Activated gamma-delta T cell (primary cell): ENCODE measurements around the gene LBX2.

Source experiments
- DNase-seq: peaks from one replicate; lab custom pipeline; 2025; lab: John Stamatoyannopoulos, UW

The LBX2 gene

DNA sequence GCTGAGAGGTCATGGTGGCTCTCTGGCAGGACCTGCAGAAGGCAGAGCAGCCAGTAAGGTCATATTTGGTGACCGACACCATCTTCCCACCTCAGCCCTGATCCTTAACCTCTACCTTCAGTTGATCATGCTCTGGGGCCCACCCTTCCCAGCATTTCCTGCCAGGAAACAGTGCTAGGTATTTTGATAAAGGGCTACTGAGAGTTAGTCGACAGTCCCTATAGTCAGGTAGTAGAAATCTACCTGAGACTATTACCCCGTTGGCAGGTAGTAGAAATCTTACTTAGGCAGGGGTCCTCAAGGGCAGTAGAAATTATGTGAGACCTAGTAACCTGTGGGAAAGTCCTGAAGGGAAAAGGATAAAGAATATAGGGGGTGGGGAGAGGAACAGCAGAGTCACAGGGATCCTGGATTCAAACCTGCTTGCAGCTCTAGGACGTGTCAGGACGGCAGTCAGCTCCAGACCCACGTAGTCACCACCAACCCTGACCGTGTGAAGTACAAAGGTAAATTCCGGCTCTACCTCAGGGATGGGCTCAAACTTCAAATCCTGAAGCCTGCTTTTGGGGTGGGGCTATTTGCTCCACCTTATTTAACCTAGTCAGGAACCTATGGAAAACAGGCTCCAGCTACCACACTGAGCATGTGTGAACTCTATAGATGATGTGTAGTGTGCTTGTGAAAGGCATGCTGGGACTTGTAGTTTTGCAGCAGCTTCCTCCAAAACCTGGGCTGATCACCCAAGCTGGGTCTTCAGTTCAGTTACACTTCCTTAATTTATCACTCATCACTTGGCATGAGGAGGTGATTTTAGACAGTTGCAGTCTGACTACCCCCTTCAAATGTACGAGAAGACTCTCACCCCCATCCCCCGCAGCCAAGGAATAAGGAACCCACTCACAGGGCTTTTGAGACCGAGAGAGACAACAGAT is 26.6 kb upstream of the LBX2 start, which contains the start of gene DQX1:
Gene DQX1 (minus strand): TSS at position 515 of the 932 bp plus-strand sequence. CDS start 502 bp downstream, at position 13.
- DNase-seq = no peak

DNA sequence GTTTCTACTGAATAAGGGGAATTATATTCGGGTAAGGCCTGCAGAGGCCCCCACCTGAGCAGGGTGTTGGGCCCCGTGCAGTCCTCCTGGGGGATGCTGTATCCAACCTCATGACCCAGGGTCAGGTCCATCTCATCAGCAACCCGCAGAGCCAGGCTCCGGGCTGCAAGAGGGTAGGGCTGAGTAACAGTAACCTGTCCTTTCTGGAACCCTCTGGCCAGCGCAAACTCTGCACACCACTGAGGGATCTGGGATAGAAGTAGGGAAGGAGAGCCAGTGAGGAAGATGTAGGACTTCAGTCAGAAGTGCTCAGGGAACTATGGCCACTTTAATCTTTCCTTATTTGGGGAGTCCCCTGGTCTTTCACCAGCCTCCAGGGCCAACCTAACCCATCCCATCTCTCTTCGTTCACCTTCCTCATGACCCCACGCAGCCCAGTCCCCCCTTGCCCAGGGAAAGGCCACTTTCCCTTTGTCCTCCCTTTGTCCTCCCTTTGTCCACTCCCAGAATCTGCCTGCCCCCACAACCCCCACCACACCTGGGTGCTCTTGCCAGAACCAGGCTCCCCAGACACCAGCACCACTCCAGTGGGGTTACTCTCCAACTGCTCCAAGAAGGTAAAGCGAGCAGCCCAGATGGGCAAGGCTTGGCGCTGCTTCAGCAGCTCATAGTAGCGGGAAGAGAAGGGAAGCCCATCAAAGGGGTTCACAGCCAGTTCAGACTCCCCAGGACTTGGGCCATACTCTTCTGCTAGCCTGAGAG is 25.7 kb upstream of the LBX2 start:
- DNase-seq = no peak

DNA sequence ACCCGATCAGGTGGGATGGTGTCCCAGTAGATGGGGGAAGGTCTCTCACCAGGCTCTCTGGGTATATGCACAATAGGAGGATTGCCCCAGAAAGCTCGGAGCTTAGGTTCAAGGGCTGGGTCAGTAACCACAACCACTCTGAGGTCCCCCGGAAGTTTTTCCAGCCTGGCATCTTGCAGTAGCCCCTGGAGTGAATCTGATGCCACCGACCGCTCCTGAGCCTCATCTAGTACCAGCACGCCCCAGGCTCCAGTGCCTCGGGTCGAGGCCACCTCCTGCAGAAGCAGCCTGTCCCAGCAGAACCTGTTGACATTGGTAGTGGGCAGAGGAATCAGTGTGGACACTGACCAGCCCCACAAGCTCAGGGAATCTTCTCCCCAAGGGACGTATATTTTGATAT is 24.6 kb upstream of the LBX2 start:
- no peak for DNase-seq

DNA sequence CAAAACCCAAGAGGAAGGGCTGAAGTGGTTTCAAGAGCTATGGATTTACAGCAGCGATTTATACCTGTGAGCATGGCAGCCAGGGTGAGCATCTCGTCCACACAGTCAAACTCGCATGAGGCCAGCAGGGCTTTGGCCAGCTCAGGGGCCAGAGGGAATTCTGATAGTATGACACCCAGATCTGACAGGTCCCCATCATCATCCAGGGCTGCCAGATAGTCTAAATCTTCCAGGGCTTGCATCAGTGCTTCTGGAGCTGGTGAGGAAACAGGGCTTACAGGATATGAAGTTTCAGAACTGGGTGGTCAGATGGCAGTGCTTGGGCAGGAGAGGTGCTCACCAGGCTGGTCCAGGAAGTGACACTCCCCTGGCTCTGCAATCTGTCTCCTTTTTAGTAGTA is 23.1 kb upstream of the LBX2 start:
- no peak for DNase-seq

DNA sequence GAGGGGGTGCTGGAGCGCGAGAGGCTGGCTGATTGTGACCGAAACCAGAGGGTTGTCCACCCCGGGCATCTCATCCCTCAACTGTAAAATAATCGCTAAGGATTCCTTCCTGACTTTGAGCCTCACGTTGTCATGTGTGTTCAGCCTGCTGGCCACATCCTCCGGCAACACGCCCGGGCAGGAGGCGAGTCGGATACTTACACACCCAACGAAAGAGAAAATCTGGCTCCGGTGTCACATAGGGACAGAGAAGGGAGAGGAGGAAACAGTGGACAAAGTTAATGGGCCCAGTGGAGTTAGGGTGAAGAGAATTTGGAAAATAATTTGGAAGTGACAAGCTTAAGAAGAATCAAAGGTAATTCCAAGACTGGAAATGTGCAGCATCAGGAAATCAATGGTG is 17.2 kb upstream of the LBX2 start:
- DNase-seq = no peak

DNA sequence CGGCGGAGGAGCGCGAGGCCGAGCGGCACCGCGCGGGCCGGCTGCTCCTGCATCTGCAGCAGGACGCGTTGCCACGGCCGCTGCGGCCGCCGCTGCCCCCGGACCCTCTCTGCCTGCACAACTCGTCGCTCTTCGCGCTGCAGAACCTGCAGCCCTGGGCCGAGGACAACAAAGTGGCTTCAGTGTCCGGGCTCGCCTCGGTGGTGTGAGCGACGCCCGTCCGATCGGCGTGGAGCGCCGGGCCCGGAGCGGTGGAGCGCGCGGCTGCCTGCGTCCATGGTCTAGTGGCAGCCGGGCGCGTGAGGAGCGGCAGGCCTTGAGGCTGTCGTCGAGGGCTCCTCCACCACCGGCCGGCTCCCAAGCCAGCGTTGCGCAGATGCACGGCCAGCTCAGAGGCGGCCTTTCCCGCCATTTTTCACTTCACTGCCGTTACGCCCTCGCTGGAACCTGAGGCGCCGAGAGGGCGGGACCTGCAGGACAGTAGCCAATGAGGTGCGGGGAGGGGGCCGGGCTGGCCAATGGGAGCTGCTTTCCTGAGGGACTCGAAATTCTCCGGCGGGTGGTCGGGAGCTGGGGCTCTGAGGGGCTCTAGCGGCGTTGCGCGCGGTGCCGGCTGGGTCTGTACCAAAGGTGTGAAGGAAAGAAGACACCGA is 16.7 kb upstream of the LBX2 start:
- peak; percentile 39 for DNase-seq

DNA sequence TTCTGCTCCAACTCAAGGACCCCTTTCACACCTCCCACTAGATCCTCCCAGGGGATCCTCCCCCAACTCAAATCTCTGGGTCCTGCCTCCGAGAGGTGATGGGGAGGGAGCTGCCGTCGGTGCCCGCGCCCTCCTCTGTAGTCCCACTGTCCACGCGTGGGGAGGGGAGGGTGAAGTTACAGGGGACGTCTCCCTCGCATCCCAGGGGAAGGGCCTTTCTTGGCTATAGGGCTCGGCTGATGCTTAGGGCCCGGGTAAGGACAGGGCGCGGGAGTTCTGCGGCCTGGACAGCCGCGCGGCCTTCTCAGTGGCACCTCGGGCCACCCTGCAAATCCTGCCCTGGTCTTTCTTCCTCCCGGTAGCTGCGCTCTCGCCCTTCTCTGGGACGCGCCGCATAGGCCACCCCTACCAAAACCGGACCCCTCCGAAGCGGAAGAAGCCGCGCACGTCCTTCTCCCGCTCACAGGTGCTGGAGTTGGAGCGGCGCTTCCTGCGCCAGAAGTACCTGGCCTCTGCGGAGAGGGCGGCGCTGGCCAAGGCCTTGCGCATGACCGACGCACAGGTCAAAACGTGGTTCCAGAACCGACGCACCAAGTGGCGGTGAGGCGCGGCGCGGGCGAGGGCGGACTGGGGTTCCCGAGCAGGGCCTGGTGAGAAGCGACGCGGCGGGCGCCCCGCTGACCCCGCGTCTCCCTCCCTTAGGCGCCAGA is 16.0 kb upstream of the LBX2 start:
- no peak for DNase-seq

DNA sequence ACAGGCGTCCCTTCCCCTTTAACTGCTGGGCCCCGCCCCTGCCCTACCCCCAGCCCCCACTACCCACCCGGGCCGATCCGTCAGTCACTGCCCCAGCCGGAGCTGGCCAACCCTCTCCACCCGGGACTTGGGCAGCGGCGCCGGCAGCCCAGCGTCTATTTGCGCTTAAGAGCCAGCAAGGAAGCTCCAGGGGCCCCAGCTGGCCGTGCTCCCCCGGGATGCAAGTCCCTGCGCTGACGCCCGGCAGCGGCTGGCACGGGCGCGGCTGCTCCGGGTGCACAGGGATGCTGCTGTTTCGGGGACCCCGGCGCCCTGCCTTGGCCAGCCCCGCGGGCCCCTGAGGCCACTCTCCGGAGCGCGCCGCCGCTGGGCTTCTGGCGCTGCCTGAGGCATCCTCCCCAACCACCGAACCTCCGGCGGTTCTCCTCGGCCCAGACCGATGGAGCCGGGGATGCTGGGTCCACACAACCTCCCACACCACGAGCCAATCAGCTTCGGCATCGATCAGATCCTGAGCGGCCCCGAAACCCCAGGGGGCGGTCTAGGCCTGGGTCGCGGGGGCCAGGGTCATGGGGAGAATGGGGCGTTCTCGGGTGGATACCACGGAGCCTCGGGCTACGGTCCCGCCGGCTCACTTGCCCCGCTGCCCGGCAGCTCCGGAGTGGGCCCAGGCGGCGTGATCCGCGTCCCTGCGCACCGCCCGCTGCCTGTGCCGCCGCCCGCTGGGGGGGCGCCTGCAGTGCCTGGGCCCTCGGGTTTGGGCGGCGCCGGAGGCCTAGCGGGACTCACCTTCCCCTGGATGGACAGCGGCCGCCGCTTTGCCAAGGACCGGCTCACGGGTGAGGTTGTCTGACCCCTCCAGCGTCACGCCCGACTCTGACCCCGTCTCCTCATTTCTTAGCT is 15.2 kb upstream of the LBX2 start, which contains the start of gene TLX2:
Gene TLX2 (plus strand): TSS at position 83 of the 903 bp plus-strand sequence. CDS start 357 bp downstream, at position 440.
- no peak for DNase-seq

DNA sequence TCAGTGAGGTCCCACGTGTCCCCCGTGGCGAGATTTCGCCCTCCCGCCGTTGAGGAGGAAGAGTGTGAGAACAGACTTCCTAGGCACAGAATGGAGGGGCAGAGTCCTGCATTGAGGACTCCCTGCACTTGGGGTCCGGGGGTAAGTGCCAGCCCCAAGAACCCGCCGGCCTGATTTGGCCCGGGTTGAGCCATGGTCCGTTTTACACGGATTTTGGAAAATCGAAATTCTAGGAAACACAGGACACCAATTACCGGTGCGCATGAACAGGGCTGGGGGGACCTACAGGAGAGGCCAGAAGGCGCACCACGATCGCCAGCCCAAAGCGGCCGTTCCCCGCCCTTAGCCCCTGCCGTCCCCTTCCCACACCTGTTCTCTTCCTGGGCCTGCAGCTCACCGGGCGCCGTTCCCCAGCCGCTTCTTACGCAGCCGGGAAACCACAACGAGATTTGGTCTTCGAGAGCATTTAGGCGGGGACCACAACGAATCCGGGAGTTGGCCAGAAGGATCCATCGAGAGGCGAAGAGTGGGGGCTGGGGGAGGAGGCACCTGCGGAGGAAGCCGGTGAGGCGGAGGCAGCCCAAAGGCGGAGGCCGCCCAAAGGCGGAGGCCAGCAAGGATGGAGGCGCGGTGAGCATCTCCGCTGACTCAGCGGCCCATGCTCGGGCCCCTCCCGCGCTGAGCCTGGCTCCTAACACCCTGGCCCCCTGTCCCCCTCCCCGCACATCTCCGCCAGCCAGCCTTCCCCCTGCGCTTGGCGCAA is 14.4 kb upstream of the LBX2 start:
- DNase-seq = no peak

DNA sequence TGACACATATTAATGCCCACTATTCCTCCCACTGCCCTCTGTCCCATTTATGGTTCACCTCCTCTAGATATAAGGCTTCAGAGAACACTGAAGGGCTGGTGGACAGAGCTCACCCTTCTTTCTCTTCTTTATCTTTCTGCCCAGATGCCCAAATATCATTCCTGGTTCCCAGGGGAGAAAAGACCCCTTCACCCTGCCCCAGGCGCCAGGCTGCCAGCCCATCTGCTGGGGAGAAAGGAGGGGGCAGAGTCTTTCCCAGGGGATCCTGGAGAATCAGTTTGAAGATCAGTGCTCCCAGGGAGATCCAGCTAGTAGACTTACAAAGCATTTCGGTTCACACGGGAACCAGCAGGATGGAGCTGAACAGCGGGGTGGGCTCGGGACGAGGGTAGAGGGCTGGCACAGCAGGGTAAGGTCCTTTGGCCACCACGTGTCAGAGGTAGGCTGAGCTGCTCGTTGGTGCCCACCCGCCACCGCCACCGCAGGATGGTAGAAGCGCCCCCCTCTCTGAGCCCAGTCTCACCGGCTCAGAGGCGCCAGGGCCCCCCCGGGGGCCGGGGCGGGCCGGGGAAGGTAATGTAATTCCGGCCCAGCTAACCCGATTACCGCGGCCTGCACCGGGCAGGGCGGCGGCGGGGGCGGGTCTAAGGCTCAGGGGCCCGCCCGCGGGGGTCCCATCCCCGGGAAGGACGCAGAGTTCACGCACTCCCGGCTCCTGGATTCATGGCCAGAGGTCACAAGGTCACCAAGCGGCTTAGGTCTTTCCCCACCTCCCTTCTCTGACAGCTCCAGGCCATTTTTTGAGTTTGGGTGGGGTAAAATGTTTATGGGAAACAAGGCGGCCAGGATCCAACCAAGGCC is 13.6 kb upstream of the LBX2 start:
- DNase-seq = no peak

DNA sequence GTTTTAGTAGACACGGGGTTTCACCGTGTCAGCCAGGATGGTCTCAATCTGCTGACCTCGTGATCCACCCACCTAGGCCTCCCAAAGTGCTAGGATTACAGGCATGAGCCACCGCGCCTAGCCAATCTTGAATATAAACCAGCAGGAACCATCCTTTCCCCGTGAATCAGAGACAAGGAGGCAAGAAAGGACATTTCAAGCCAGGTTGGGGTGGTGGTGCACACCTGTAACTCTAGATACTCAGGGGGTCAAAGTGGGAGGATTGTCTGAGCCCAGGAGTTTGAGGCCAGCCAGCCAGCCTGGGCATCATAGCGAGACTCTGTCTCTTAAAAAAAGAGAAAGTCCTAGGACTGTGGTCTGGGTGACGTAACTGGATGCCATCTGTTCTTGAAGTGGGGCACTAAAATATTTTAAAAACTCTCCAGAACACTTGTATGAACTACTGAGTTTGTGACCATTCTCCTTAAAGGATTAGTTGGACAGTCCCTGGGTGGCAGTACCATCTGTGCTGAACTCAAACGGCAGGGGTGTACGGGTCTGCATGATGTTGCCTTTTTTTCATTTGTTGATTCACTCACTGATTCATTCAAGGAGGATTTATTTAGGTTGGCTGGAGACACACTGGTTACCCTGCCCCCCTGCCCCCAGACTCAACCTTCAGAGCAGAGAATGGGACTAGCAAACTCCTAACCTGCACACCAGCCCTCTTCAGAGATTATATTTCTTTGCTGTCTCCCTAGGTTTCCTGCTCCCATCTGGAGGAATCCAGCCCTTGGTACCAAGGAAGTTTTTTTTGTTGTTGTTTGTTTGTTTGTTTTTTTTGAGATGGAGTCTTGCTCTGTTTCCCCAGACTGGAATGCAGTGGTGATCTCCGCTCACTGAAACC is 11.9 kb upstream of the LBX2 start:
- DNase-seq = no peak

DNA sequence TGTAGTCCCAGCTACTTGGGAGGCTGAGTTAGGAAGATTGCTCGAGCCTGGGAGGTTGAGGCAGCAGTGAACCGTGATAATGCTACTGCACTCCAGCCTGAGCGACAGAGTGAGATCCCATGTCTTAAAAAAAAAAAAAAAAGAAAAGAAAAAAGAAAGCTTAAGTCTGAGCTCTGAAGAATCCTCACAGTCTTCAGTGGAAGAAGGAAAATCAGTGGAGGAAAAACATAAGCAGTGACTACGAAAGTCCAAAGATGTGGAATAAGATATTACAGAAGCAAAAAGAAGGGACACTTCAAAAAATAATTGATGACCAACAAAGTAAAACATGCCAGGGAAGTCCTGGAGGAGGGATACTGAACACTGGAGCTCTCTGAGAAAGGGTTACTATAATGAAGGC is 10.9 kb upstream of the LBX2 start:
- DNase-seq = no peak

DNA sequence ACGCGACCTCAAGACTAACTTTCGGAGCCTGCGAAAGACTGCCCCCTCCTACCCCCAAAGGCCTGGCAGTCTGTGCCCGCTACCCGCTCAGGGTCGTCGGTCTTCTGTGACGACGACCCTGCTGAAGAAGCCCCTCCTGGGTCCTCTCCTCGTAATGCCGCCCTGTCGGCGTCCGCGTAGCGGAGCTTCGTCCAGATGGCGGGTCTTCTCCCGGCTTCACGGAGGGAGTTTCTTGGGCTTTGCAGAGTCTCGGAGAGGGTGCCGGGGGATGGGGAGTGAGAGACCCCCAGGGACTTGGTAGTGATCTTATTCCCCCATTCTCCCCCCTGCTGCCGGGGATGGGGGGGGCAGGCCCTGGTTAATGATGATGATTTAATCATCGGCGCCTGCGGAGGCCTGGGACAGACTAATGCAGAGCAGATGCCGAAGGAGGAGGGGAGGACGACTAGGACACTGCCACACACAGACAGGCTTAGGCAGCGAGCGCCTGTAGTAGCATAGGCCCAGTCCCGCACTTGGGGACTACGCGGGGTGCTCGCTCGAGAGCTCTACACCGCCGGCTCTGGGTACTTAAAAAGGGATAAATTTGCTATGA is 8.6 kb upstream of the LBX2 start:
- DNase-seq = no peak

DNA sequence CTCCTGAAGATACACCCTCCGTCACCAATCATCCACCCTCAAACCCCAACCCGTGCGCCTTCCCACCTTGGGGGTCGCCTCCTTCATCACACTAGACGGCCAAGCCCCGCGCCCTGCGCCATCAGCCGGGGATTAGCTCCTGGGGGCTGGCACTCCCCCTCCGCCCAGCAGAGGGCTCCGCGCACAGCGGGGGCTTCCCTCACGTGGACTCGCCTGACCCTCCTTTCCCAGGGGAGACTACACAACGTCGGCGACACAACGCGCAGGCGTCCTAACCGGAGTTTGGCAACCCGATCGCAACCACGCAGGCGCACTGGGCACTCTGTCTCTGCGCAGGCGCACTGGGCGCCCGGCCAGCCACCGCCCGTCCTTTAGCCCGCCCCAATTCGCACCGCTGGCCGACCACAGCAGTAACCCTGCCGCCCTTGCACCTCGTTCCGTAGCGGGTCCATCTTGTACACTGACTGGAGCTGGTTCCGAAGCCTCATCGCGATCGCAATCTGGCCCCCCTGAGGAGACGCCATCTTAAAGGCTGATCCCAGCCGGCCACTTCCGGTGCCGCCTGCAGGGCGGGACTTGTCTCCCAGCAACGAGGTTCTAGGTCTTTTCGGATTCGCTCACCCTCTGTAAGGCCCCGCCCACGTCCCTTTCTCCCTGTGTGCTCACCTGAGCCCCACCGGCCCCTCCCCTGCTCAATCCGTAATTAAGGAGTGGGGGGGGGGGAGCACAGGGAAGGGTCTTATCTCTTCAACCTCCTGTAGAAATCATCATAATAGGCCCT is 7.9 kb upstream of the LBX2 start, which contains the start of gene PCGF1:
Gene PCGF1 (minus strand): TSS at position 551 of the 781 bp plus-strand sequence. CDS start 27 bp downstream, at position 524.
- peak; percentile 90 for DNase-seq

DNA sequence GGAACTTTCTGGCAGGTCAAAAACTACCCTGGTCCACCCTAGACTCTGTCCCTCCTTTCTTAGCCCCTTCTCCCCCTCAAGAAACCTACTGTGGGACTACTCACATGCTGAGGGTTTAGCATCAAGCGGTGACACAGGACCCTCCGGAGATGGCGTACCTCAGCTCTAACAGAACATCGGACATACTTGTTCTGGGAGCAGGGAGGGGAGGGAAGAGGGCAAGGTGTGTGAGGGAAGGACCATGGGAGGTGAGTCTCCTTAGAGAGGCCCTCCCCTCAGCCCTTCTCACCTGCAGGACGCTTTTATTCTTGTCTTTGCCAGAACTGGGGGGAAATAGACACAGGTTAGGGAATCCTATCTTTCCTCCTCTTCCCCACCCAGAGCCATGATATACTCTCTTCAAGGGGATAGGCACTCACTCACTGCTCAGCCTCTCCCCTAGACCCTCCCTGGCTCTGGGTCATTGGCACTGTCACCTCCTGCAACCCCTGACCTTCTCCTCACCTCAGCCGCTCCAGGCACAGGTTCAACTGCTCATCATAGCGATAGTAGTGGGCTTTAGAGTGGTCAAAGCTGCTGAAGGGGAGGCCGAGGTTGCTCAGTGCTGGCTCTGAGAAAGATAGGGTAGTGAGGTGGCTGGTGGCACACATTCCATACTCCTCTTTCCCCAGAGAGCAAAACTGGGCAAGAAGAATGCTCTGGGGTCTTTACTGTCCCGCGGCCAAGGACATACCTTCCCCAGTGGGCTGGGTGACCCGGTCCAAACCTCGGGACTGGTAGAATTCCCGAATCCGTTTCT is 6.2 kb upstream of the LBX2 start:
- DNase-seq = no peak

DNA sequence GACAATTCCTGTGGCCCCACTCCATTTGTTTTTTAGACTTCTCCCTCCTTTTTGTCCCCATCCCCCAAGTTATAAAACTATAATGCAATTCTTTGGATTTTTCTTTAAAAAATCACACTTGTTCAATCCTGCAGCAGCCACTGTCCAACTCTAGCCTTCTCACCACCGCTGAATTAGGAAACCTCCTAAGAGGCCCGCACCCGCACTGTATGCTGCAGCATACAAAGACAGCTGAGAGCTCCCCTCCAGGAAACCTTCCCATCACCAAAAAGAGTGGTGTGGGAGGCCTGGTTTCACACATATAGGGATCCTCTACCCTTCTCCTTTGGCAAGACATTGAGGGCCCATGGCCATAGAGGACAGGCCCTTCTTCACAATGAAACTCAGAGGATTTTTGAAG is 5.2 kb upstream of the LBX2 start:
- DNase-seq = no peak
